KG1 (cell line): Measurements from ENCODE around the gene UBE2O.
"Not testable (repeated sequence)": the region's sequence is repeated elsewhere in the genome, so short reads cannot be mapped to it uniquely, and the experiment has no call there.

Experiments
- DNase-seq: peaks from one replicate; lab custom pipeline; 2025; lab: John Stamatoyannopoulos, UW

Gene UBE2O

GRCh38 chr17:76370261-76370993 is 82.5 kb downstream of the UBE2O start:
- no peak for DNase-seq

- DNase-seq, result no peak
Observed at GRCh38 chr17:76369804-76370203, 83.1 kb downstream of the UBE2O start.

GRCh38 chr17:76369379-76369778 is 83.6 kb downstream of the UBE2O start:
- no peak for DNase-seq

GRCh38 chr17:76368545-76368944 is 84.4 kb downstream of the UBE2O start:
- no peak for DNase-seq

- no peak for DNase-seq
Observed at GRCh38 chr17:76367642-76368041, 85.3 kb downstream of the UBE2O start.

- no peak for DNase-seq
Observed at GRCh38 chr17:76366247-76366646, 86.7 kb downstream of the UBE2O start.

GRCh38 chr17:76365256-76365903 is 87.6 kb downstream of the UBE2O start:
- DNase-seq, result no peak

- no peak for DNase-seq
Observed at GRCh38 chr17:76363107-76363842, 89.7 kb downstream of the UBE2O start.

GRCh38 chr17:76360461-76360860 is 92.5 kb downstream of the UBE2O start:
- no peak for DNase-seq

- not testable (repeated sequence) for DNase-seq
Observed at GRCh38 chr17:76359776-76360175, 93.2 kb downstream of the UBE2O start.

- DNase-seq, result no peak
Observed at GRCh38 chr17:76359375-76359774, 93.6 kb downstream of the UBE2O start.

GRCh38 chr17:76357597-76358158 is 95.3 kb downstream of the UBE2O start:
- no peak for DNase-seq

- DNase-seq, result no peak
Observed at GRCh38 chr17:76356803-76357456, 96.0 kb downstream of the UBE2O start.

GRCh38 chr17:76354747-76355310 is 98.1 kb downstream of the UBE2O start:
- peak; percentile 8 for DNase-seq

GRCh38 chr17:76354317-76354729 is 98.6 kb downstream of the UBE2O start:
- DNase-seq, result no peak

- peak; percentile 96 for DNase-seq
Observed at GRCh38 chr17:76353599-76354316, 99.2 kb downstream of the UBE2O start, which contains the start of gene PRPSAP1. PRPSAP1 (minus strand) TSS chr17:76353916; CDS start chr17:76353703, 213 bp downstream.

- DNase-seq, result no peak
Observed at GRCh38 chr17:76353004-76353598, 99.9 kb downstream of the UBE2O start.

GRCh38 chr17:76351526-76352071 is 101.4 kb downstream of the UBE2O start:
- DNase-seq, result no peak

- DNase-seq, result no peak
Observed at GRCh38 chr17:76350463-76350862, 102.5 kb downstream of the UBE2O start.

GRCh38 chr17:76346936-76347335 is 106.0 kb downstream of the UBE2O start:
- DNase-seq, result not testable (repeated sequence)
